GM12878 (cell line): ENCODE data around the gene KITLG. TPM values are rescaled to one million over a fixed set of nuclear protein-coding genes. Genes with fewer than 3 reads are reported as not detected.

Experiments used
- ATAC-seq: fragments of 200-7000 bp; cut with Tn5 transposase; 3 replicates; pipeline ENCODE4 v1.9.1; 2020; ENCODE audit warnings: mild to moderate bottlenecking, moderate library complexity
- BruUV-seq: library from RNA; stranded (reverse); fragments of 400-500 nt; replicated peaks from 2 replicates; lab custom pipeline; 2021; lab: Mats Ljungman, UMichigan
- CTCF ChIA-PET: fragments of 300-600 bp; sonication (Branson Sonifier 250); formaldehyde crosslinking; extraction: SDS; loops from one replicate; lab custom pipeline; 2021; ENCODE audit warnings: inconsistent platforms; lab: Yijun Ruan, JAX
- POLR2A ChIA-PET: fragments of 350-600 bp; formaldehyde crosslinking; extraction: SDS; loops from one replicate; lab custom pipeline; 2021; ENCODE audit warnings: inconsistent platforms; lab: Charles Lee
- RAD21 ChIA-PET: fragments of 300-600 bp; sonication (Branson Sonifier 250); formaldehyde crosslinking; loops from one replicate; lab custom pipeline; 2023; ENCODE audit warnings: antibody characterized with exemption; ENCODE audit not compliant: unreplicated experiment; lab: Charles Lee
- SMC1A ChIA-PET: fragments of 300-600 bp; sonication (Branson Sonifier 250); formaldehyde crosslinking; loops from one replicate; lab custom pipeline; 2023; ENCODE audit not compliant: unreplicated experiment, uncharacterized antibody; lab: Charles Lee
- DNase-seq: peaks from one replicate; pipeline ENCODE4 v3.0.0-alpha.2; 2011; ENCODE audit warnings: low read depth, low spot score
- FAIRE-seq: peaks from 3 replicates; lab custom pipeline; 2011; peaks lifted over from hg19 to GRCh38; lab: Jason Lieb, UNC
- H2AFZ ChIP-seq: 2 replicates; pipeline ENCODE4 v1.6.0; 2011; ENCODE audit warnings: low read depth, low read length, control low read depth; ENCODE audit not compliant: control insufficient read depth
- H3K27ac ChIP-seq: 2 replicates; pipeline ENCODE4 v1.5.1; 2011; ENCODE audit warnings: control low read depth; ENCODE audit not compliant: control insufficient read depth, insufficient read depth
- H3K27me3 ChIP-seq, 2 experiments: replicated peaks in 1 of 2; 2 replicates each; pipeline versions ENCODE4 v1.6.0 to v1.6.1; 2011; ENCODE audit warnings: low read length in 1 of 2; ENCODE audit not compliant: control insufficient read depth in 2 of 2, insufficient read depth in 2 of 2
- H3K36me3 ChIP-seq, 2 experiments: 2 replicates each; pipeline ENCODE4 v1.5.1; 2011; ENCODE audit warnings: low read length in 1 of 2; ENCODE audit not compliant: control insufficient read depth in 2 of 2, insufficient read depth in 2 of 2
- H3K4me1 ChIP-seq: 2 replicates; pipeline ENCODE4 v1.6.1; 2011; ENCODE audit warnings: mild to moderate bottlenecking, low read length, moderate library complexity, mixed read lengths; ENCODE audit not compliant: control insufficient read depth, insufficient read depth
- H3K4me2 ChIP-seq: 2 replicates; pipeline ENCODE4 v1.6.0; 2011; ENCODE audit warnings: control low read depth; ENCODE audit not compliant: control insufficient read depth, insufficient read depth
- H3K4me3 ChIP-seq: fragments of 200-600 bp; sonication (generic); 2 replicates; pipeline ENCODE4 v1.5.1; 2016
- H3K79me2 ChIP-seq: 2 replicates; pipeline ENCODE4 v1.6.0; 2011; ENCODE audit warnings: low read length; ENCODE audit not compliant: control insufficient read depth, insufficient read depth
- H3K9ac ChIP-seq: 2 replicates; pipeline ENCODE4 v1.8.0; 2011; ENCODE audit warnings: low read length, control low read depth, mixed read lengths; ENCODE audit not compliant: control insufficient read depth, insufficient read depth
- H3K9me3 ChIP-seq: replicated peaks from 3 replicates; pipeline ENCODE4 v1.5.1; 2011; ENCODE audit warnings: mild to moderate bottlenecking, low read length; ENCODE audit not compliant: control insufficient read depth, insufficient read depth
- H4K20me1 ChIP-seq: 2 replicates; pipeline ENCODE4 v1.6.0; 2011; ENCODE audit not compliant: control insufficient read depth, insufficient read depth
- BACH1 ChIP-seq: fragments of 450-650 bp; IDR thresholded peaks from 2 replicates; pipeline ENCODE4 v1.6.1; 2017; ENCODE audit warnings: mild to moderate bottlenecking, borderline replicate concordance
- HDAC6 ChIP-seq: fragments of 200-600 bp; sonication (generic); IDR thresholded peaks from one replicate; pipeline ENCODE4 v1.8.0; 2017; ENCODE audit warnings: antibody characterized with exemption; ENCODE audit not compliant: unreplicated experiment
- JUND ChIP-seq: IDR thresholded peaks from 2 replicates; pipeline ENCODE4 v1.6.1; 2012; ENCODE audit warnings: low read depth, mild to moderate bottlenecking, low read length, improper control_type of control experiment, moderate library complexity
- MEF2B ChIP-seq: fragments of 450-650 bp; IDR thresholded peaks from 2 replicates; pipeline ENCODE4 v1.6.1; 2018; ENCODE audit warnings: mild to moderate bottlenecking, moderate library complexity; ENCODE audit not compliant: partially characterized antibody, poor library complexity, severe bottlenecking
- WGBS: methylation state at CpG from one replicate; pipeline ENCODE4 v1.1.6; 2016; ENCODE audit warnings: low lambda C conversion rate; ENCODE audit not compliant: insufficient replicate concordance, insufficient coverage; ENCODE audit errors: missing lambda C conversion rate; 5-methylcytosine and 5-hydroxymethylcytosine counted together
- in situ Hi-C: fragments of 300-500 bp; cut with MboI; formaldehyde crosslinking; loops from 9 replicates; pipeline ENCODE4 v1.14.3; 2018; ENCODE audit warnings: mixed read lengths
- intact Hi-C: fragments of 100-400 bp; cut with micrococcal nuclease; formaldehyde crosslinking; loops from one replicate; pipeline ENCODE4 v1.14.2; 2022; ENCODE audit not compliant: unreplicated experiment
- polyA plus RNA-seq, 11 experiments: library from polyadenylated mRNA; depleted of rRNA in 4 of 11; unstranded in 6 of 11; stranded (reverse) in 5 of 11; fragments of >200 nt; fragmentation: Nextera tagmentation in 4 of 11; fragmentation: Illumina TruSeq in 1 of 11; extraction: Ambion mirVana in 4 of 11; extraction: Trizol in 1 of 11; gene quantifications; 1 replicate in 1 of 11; 2 replicates in 10 of 11; pipeline versions ENCODE4 v1.2.1 to v1.2.3, GENCODE V29; 2011 to 2016; ENCODE audit warnings: inconsistent platforms in 2 of 11, missing spikeins in 2 of 11, low read depth in 1 of 11
- total RNA-seq, 4 experiments: library from RNA; depleted of rRNA in 3 of 4; stranded (reverse); fragments of >200 nt in 3 of 4; fragmentation: Illumina TruSeq in 1 of 4; extraction: Trizol in 1 of 4; gene quantifications; 2 replicates each; pipeline versions ENCODE4 v1.2.1 to v1.2.3, GENCODE V29; 2013 to 2021
- TF ChIP-seq, protein P1 (sequence below): IDR thresholded peaks from 2 replicates; pipeline ENCODE4 v1.6.1; 2012; ENCODE audit warnings: improper control_type of control experiment, low read depth, low read length; ENCODE audit not compliant: insufficient replicate concordance

Gene KITLG
- total and polyA plus RNA-seq, 10 of the 15 experiments (the other 5 are each of a cell fraction or from before 2014, with no cell fraction given): 0.02 to 0.51 (median 0.09) TPM; not detected in 1

GRCh38 chr12:88509851-88510250 is 70.4 kb downstream of the KITLG start:
- CTCF ChIA-PET: no interaction called here
- no peak overlapping the region for H3K4me2 ChIP-seq
- POLR2A ChIA-PET: no interaction called here
- no peak for FAIRE-seq
- DNase-seq: no peak
- H2AFZ ChIP-seq: no peak overlapping the region
- H3K27me3 ChIP-seq: no peaks in the 10 kb centered on the region
- BruUV-seq: no TSS peak
- no peak overlapping the region for H3K27ac ChIP-seq
- ATAC-seq: no peak
- WGBS: 34% methylated on average over 2 of the region's 2 CpGs
- no peaks in the 10 kb centered on the region for H3K4me1 ChIP-seq
- intact Hi-C loops (no loop called here), in situ Hi-C loops (no loop called here)
- RAD21 ChIA-PET: no interaction called here
- H3K79me2 ChIP-seq: no peaks in the 10 kb centered on the region
- H3K9me3 ChIP-seq: no peaks in the 10 kb centered on the region
- no peak overlapping the region for H3K4me3 ChIP-seq
- H3K36me3 ChIP-seq: no peaks in the 10 kb centered on the region
- H3K9ac ChIP-seq: no peak overlapping the region
- H4K20me1 ChIP-seq: no peaks in the 10 kb centered on the region
- SMC1A ChIA-PET: interaction anchor here (0.9 kb wide), 1 partner anchor 28 kb away, joined by 3 read pairs; no protein-coding TSS in a partner anchor
- TF ChIP-seq BACH1: no peak
- TF ChIP-seq, protein P1, sequence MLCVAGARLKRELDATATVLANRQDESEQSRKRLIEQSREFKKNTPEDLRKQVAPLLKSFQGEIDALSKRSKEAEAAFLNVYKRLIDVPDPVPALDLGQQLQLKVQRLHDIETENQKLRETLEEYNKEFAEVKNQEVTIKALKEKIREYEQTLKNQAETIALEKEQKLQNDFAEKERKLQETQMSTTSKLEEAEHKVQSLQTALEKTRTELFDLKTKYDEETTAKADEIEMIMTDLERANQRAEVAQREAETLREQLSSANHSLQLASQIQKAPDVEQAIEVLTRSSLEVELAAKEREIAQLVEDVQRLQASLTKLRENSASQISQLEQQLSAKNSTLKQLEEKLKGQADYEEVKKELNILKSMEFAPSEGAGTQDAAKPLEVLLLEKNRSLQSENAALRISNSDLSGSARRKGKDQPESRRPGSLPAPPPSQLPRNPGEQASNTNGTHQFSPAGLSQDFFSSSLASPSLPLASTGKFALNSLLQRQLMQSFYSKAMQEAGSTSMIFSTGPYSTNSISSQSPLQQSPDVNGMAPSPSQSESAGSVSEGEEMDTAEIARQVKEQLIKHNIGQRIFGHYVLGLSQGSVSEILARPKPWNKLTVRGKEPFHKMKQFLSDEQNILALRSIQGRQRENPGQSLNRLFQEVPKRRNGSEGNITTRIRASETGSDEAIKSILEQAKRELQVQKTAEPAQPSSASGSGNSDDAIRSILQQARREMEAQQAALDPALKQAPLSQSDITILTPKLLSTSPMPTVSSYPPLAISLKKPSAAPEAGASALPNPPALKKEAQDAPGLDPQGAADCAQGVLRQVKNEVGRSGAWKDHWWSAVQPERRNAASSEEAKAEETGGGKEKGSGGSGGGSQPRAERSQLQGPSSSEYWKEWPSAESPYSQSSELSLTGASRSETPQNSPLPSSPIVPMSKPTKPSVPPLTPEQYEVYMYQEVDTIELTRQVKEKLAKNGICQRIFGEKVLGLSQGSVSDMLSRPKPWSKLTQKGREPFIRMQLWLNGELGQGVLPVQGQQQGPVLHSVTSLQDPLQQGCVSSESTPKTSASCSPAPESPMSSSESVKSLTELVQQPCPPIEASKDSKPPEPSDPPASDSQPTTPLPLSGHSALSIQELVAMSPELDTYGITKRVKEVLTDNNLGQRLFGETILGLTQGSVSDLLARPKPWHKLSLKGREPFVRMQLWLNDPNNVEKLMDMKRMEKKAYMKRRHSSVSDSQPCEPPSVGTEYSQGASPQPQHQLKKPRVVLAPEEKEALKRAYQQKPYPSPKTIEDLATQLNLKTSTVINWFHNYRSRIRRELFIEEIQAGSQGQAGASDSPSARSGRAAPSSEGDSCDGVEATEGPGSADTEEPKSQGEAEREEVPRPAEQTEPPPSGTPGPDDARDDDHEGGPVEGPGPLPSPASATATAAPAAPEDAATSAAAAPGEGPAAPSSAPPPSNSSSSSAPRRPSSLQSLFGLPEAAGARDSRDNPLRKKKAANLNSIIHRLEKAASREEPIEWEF: no peak
- TF ChIP-seq HDAC6: no peak
- TF ChIP-seq MEF2B: no peak
- no peak for TF ChIP-seq JUND
